ENCODE data around the gene STYX. TPM values are rescaled to one million over a fixed set of nuclear protein-coding genes. Genes with fewer than 3 reads are reported as not detected.

The STYX gene
- total and polyA plus RNA-seq, 10 of the 15 experiments (the other 5 are each of a cell fraction or from before 2014, with no cell fraction given), result 5.0 to 15.3 (median 9.5) TPM

DNA sequence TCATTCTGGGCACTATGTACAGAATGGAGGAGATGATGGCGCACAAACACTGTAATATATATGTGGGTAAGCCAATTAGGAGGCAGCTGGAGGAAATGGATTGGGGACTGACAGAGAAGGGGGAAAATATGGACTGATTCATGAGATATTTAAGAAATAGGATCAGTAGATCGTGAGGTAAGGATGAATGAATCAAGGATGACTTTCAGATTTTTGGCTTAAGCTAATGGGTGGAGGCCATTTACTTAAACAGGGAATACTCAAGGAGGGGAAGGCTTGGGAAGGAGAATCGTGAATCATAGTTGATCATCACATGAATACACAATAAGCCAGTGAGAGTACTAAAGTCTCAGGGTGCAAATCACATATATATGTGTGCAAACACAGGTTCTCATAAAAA lies 72.6 kb downstream of the STYX start:
- ATAC-seq (no peak), DNase-seq (ENCODE audit: low read depth, low spot score) (no peak), FAIRE-seq (no peak)
- no peaks in the 10 kb centered on the region for H3K36me3 ChIP-seq (ENCODE audit: control insufficient read depth in 2 of 2, insufficient read depth in 2 of 2, low read length in 1 of 2)
- TF ChIP-seq, protein P1, sequence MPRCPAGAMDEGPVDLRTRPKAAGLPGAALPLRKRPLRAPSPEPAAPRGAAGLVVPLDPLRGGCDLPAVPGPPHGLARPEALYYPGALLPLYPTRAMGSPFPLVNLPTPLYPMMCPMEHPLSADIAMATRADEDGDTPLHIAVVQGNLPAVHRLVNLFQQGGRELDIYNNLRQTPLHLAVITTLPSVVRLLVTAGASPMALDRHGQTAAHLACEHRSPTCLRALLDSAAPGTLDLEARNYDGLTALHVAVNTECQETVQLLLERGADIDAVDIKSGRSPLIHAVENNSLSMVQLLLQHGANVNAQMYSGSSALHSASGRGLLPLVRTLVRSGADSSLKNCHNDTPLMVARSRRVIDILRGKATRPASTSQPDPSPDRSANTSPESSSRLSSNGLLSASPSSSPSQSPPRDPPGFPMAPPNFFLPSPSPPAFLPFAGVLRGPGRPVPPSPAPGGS (IDR thresholded peaks at IDR 0.05; ENCODE audit: borderline replicate concordance, insufficient read depth, low read depth, low read length, poor library complexity, severe bottlenecking), result no peak
- TF ChIP-seq MYB (IDR thresholded peaks at IDR 0.05; ENCODE audit: borderline replicate concordance, low read depth, low read length) (no peak), ZSCAN29 (IDR thresholded peaks at IDR 0.05) (no peak), ZNF217 (IDR thresholded peaks at IDR 0.05) (no peak), TAF1 (IDR thresholded peaks at IDR 0.05; ENCODE audit: borderline replicate concordance, low read depth, low read length) (no peak), RAD21 (IDR thresholded peaks at IDR 0.05; ENCODE audit: insufficient read depth, low read depth, low read length) (no peak)
- TF ChIP-seq, protein P2, sequence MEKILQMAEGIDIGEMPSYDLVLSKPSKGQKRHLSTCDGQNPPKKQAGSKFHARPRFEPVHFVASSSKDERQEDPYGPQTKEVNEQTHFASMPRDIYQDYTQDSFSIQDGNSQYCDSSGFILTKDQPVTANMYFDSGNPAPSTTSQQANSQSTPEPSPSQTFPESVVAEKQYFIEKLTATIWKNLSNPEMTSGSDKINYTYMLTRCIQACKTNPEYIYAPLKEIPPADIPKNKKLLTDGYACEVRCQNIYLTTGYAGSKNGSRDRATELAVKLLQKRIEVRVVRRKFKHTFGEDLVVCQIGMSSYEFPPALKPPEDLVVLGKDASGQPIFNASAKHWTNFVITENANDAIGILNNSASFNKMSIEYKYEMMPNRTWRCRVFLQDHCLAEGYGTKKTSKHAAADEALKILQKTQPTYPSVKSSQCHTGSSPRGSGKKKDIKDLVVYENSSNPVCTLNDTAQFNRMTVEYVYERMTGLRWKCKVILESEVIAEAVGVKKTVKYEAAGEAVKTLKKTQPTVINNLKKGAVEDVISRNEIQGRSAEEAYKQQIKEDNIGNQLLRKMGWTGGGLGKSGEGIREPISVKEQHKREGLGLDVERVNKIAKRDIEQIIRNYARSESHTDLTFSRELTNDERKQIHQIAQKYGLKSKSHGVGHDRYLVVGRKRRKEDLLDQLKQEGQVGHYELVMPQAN (conservative IDR thresholded peaks at IDR 0.05), result no peak
- no peaks in the 10 kb centered on the region for H3K79me2 ChIP-seq (ENCODE audit: control insufficient read depth, insufficient read depth, low read length)
- ChIA-PET POLR2A (no interaction called here), RAD21 (ENCODE audit: unreplicated experiment) (no interaction called here), SMC1A (ENCODE audit: uncharacterized antibody, unreplicated experiment) (no interaction called here), CTCF (interaction anchor here (1.0 to 1.6 kb wide), 2 partner anchors 12 to 502 kb away, joined by 3 to 5 read pairs; no protein-coding TSS in a partner anchor)
- no peaks in the 10 kb centered on the region for H4K20me1 ChIP-seq (ENCODE audit: control insufficient read depth, insufficient read depth)
- no peak overlapping the region for H3K4me3 ChIP-seq
- no peak overlapping the region for H3K9ac ChIP-seq (ENCODE audit: control insufficient read depth, insufficient read depth, low read length)
- BruUV-seq (replicated peaks), result no TSS peak
- H3K4me2 ChIP-seq (ENCODE audit: control insufficient read depth, insufficient read depth), result no peak overlapping the region
- H3K27ac ChIP-seq (ENCODE audit: control insufficient read depth, insufficient read depth), result no peak overlapping the region
- H2AFZ ChIP-seq (ENCODE audit: control insufficient read depth, low read depth, low read length), result no peak overlapping the region
- 0 out of 3 replicates have a peak, but pooled peaks cover 2% of the 10 kb centered on the region for H3K9me3 ChIP-seq (replicated peaks; ENCODE audit: control insufficient read depth, insufficient read depth, low read length)
- in situ Hi-C loops (cut with MboI), result no loop called here
- 33% methylated on average over 3 of the region's 3 CpGs for WGBS (ENCODE audit: insufficient coverage, insufficient replicate concordance, low lambda C conversion rate, missing lambda C conversion rate)
- intact Hi-C loops (cut with micrococcal nuclease; ENCODE audit: unreplicated experiment), result no loop called here
- H3K4me1 ChIP-seq (ENCODE audit: control insufficient read depth, insufficient read depth, low read length), result no peaks in the 10 kb centered on the region
- H3K27me3 ChIP-seq (replicated peaks in 1 of 2; ENCODE audit: control insufficient read depth in 2 of 2, insufficient read depth in 2 of 2, low read length in 1 of 2), result no peaks in the 10 kb centered on the region

Measured in GM12878 (cell line).